HG03060 (cell line): Measurements from ENCODE around the gene BTG3.

Source experiments
- ATAC-seq: cut with Tn5 transposase; IDR thresholded peaks from one replicate; pipeline ENCODE4 v1.9.1; 2021; ENCODE audit warnings: low read depth, moderate number of reproducible peaks; ENCODE audit not compliant: unreplicated experiment

Gene BTG3

DNA sequence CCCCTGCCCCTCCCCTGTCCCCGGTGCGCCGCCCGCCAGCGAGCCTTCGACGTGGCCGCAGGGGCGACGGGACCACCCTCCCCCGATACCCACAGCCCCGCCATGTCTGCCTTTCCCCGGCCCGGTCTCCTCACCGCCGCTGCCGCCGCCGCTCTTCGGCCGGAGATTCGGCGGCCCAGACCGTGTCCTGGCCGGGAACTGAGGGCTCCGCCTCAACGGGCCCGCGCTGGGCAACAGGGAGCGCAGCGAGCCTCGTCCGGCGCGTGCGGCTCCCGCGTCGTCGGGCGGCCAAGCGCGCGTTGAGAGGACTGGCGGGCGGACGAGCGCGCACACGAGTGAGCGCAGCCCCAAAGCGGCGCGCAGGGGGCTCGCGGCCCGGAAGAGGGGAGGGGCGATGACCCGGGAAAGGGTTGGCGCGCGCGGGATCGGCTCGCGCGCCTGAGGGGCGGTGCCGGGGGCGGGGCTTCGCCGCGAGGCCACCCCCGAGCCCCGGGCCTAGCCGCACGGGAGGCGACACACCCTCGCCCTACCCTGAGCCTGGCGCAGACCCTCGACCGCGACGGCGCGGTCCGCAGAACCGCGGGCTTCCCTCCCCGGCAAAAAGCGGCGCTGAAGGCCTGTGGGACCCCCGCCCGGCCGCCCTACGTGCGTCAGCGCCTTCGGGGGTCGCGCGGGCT lies at the start of gene BTG3:
Gene BTG3 (minus strand): TSS at position 337 of the 677 bp plus-strand sequence. CDS start 3,757 bp downstream, outside the sequence.
- ATAC-seq, result peak; percentile 29

DNA sequence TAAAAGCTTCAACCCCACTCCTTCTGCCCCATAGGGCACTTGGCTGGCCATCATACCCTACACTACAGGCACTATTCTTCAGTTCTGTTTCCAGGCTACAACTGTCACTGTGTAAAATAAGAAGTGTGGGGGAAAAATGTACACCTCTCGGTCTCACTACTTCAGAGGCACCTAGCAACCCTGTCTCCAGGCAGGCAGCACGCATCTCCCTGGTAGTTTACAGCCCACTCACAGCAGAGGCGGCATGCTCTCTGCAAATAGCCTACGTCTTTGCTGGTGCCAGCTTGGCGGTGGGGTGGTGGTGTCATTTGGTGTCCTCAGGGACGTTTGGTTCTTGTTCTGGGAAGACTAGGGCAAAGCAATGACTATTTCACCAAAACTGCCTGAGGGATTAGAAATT lies 48.2 kb upstream of the BTG3 start:
- ATAC-seq, result no peak

DNA sequence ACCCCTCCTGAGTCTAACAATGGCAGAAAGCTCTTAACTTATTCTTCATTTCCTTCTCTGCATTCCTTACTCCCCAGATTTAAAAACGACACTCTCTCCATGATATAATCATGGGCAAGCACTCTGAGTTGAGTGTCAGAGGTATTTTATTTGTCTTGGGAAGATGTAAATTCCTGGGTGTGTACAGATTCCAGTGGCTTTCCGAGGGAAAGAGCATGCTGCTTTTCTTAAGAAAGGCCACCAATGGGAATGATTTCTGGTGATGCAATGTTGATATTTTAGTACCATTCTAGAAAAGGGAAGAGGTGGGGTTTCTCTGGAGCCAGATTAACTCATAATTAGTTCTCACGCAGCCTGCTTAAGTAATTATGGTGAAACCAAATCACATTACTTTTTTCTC lies 47.8 kb upstream of the BTG3 start:
- ATAC-seq, result no peak

- no peak for ATAC-seq
Observed at GRCh38 chr21:17658931-17659330, 46.2 kb upstream of the BTG3 start.

- ATAC-seq, result no peak
Observed at GRCh38 chr21:17651526-17651925, 38.8 kb upstream of the BTG3 start.

DNA sequence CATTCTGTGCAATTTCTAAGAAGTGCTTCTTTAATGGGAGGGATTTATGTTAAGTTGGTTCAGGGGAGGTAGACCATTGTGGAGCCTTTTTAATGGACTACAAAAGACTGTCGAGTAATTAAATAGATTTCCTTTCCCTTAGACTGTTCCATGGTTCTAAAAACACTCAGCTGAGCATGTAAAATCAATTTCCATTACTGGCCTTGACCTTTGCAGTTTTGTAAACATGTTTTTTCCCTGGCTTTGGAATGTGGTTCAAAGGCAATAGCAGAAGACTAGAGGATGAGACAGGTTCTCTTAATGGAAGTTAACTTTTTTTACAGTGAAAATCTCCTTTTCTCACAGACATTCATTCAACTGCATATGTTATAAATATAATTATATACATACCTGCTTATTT lies 37.6 kb upstream of the BTG3 start:
- no peak for ATAC-seq

GRCh38 chr21:17646790-17647189 lies 34.1 kb upstream of the BTG3 start:
- no peak for ATAC-seq

GRCh38 chr21:17644186-17644585 lies 31.5 kb upstream of the BTG3 start:
- ATAC-seq, result no peak

DNA sequence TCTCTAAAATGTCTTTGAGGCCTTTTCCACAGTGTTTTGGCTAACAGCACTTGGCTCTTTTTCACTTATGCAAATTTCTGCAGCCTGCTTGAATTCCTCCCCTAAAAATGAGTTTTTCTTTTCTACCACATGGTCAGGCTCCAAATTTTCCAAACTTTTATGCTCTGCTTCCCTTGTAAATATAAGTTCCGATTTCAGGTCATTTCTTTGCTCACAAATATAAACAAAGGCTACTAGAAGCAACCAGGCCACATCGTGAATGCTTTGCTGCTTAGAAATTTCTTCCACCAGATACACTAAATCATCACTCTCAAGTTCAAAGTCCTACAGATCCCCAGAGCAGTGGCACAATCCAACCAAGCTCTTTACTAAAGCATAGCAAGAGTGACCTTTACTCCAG lies 28.1 kb upstream of the BTG3 start:
- ATAC-seq, result no peak

- ATAC-seq, result no peak
Observed at GRCh38 chr21:17636711-17637110, 24.0 kb upstream of the BTG3 start.

DNA sequence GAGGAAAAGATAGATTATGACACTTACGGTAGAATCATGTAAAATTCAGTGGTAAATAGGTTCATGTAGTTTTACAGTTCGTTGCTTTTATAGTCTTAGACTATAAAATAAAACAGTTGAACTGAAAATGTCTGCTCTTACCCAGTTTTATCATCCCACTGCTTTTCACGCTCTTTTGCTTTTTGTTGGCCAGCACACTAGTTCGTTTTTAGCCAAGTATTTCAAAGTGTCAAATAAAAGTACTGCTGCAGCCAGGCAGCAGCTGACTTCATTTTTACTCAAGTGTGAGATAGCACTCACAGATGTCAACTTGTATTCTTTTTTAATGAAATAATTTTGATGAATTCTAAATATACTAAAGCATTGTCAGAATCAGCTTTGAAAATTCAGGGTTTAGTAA lies 18.5 kb upstream of the BTG3 start:
- no peak for ATAC-seq

GRCh38 chr21:17622018-17622417 lies 9.3 kb upstream of the BTG3 start:
- ATAC-seq, result no peak

DNA sequence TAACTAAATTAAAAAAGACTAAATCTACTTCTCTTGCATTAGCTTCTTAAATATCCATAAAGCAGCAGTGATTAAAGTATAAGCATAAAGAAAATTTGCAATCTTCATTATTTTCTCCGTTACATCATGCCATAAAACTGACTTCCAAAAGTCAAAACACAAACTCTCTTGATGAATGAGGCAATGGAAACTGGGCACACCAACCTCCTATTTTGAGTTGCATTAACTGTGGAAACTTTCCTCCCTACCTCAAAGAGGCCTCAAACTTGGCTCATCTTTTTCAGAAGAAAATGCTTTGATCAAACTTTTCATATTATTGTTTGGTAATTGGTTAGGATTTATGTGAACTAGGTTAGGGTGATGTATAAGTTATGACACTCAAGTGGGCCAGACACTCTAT lies 4.1 kb upstream of the BTG3 start:
- ATAC-seq, result no peak

DNA sequence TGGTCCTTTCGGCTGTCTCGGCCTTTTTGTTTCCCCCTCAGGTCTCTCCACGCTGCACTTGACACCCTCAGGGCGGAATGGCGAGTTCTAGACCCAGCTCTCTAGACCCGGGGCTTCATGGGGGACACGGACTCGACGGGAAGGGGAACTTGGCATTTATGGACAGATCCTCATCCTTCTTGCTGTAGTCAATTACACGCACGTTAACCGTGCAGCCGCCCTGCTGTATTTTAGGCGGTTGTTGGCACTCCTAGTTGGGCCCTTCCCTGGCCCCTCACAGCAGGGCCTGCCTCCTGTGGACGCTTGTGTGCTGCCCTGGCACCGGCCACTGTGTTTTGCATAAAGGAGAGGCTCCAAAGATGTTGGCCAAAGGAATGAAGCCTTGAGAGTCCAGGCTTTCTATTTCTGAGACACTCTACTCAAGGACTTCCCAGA lies 558 bp upstream of the BTG3 start:
- no peak for ATAC-seq

- no peak for ATAC-seq
Observed at GRCh38 chr21:17612023-17612564, 607 bp downstream of the BTG3 start.

- peak; percentile 68 for ATAC-seq
Observed at GRCh38 chr21:17611414-17612022, 1.2 kb downstream of the BTG3 start.

DNA sequence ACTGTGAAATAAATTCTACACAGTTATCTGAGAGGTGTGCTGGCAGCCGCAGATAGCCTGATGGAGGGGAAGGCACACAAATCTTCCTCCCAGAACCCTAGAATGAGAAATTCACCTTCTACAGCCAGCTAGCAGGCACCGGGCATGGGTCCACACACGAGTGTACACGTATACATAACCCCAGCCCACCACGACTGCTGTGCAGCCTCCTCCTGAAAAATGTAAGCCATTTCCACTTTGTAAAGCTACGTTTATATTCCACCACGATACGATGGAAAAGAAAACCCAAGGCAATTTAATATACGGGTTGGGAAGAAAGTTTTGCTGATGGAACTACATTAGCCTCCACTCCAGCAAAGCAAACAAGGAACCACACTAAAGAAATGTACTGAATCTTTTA lies 1.8 kb downstream of the BTG3 start:
- ATAC-seq, result no peak

GRCh38 chr21:17609681-17610080 lies 3.0 kb downstream of the BTG3 start:
- no peak for ATAC-seq

- ATAC-seq, result no peak
Observed at GRCh38 chr21:17607684-17608083, 5.0 kb downstream of the BTG3 start.

- no peak for ATAC-seq
Observed at GRCh38 chr21:17602874-17603273, 9.8 kb downstream of the BTG3 start.

GRCh38 chr21:17598437-17598836 lies 14.3 kb downstream of the BTG3 start:
- peak; percentile 70 for ATAC-seq

DNA sequence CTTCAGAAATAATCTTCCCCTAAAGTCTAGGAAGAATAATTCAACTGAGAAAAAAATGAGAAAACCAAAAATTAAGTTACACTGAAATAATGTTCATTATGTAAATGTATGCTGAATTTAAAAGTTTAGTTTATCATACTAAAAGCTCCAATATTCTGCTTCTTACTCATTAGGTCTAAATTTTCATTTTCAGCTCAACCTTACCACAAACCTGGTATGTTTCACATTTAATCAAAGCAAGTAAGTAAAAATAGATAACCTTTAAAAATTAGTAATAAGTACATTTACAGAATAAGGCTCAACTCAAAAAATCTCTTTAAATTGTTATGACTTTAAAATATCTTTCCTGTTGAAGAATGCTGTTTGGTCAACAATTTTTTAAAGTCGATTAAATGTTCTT lies 15.0 kb downstream of the BTG3 start:
- no peak for ATAC-seq
